A172 (cell line): ENCODE measurements around the gene GPX2. TPM values are rescaled to one million over a fixed set of nuclear protein-coding genes. Genes with fewer than 3 reads are reported as not detected.

Experiments used
- DNase-seq: peaks from one replicate; pipeline ENCODE4 v3.0.0-alpha.2; 2015; ENCODE audit warnings: low spot score
- total RNA-seq: library from RNA; depleted of rRNA; stranded (reverse); fragments of >200 nt; shearing (Covaris generic); gene quantifications from 2 replicates; pipeline ENCODE4 v1.2.3, GENCODE V29; 2014; rRNA removed

GPX2 gene
- total RNA-seq = not detected in 2 replicates

- DNase-seq = no peak
Observed at GRCh38 chr14:64942531-64943111, at the start of gene GPX2. TSS of gene GPX2 (minus strand) at chr14:64942745. CDS start at chr14:64942726, 19 bp downstream.

GRCh38 chr14:64990939-64991338 is 48.4 kb upstream of the GPX2 start:
- DNase-seq = no peak

- DNase-seq = no peak
Observed at GRCh38 chr14:64990296-64990695, 47.8 kb upstream of the GPX2 start.

GRCh38 chr14:64987438-64987767 is 44.9 kb upstream of the GPX2 start:
- no peak for DNase-seq

- peak; percentile 88 for DNase-seq
Observed at GRCh38 chr14:64986648-64987437, 44.3 kb upstream of the GPX2 start, which contains the start of gene FNTB. TSS of gene FNTB (plus strand) at chr14:64986895. CDS start at chr14:64986954, 59 bp downstream.

- peak; percentile 49 for DNase-seq
Observed at GRCh38 chr14:64983439-64984310, 41.1 kb upstream of the GPX2 start.

GRCh38 chr14:64979336-64980074 is 37.0 kb upstream of the GPX2 start:
- peak; percentile 21 for DNase-seq

- no peak for DNase-seq
Observed at GRCh38 chr14:64974563-64974962, 32.0 kb upstream of the GPX2 start.

GRCh38 chr14:64973826-64974225 is 31.3 kb upstream of the GPX2 start:
- no peak for DNase-seq

- DNase-seq = no peak
Observed at GRCh38 chr14:64973026-64973442, 30.5 kb upstream of the GPX2 start.

- no peak for DNase-seq
Observed at GRCh38 chr14:64971943-64972791, 29.6 kb upstream of the GPX2 start, which contains the start of gene RAB15. TSS of gene RAB15 (minus strand) at chr14:64972336. CDS start at chr14:64972076, 260 bp downstream.

GRCh38 chr14:64971491-64971942 is 29.0 kb upstream of the GPX2 start:
- no peak for DNase-seq

GRCh38 chr14:64970776-64971477 is 28.4 kb upstream of the GPX2 start:
- DNase-seq = peak; percentile 69

- no peak for DNase-seq
Observed at GRCh38 chr14:64970041-64970440, 27.5 kb upstream of the GPX2 start.

- DNase-seq = peak; percentile 55
Observed at GRCh38 chr14:64968651-64969050, 26.1 kb upstream of the GPX2 start.

- peak; percentile 31 for DNase-seq
Observed at GRCh38 chr14:64968167-64968566, 25.6 kb upstream of the GPX2 start.

GRCh38 chr14:64966976-64967375 is 24.4 kb upstream of the GPX2 start:
- DNase-seq = no peak

GRCh38 chr14:64965356-64966000 is 22.9 kb upstream of the GPX2 start:
- no peak for DNase-seq

GRCh38 chr14:64963611-64964010 is 21.1 kb upstream of the GPX2 start:
- DNase-seq = no peak
